K562 (cell line): Measurements from ENCODE around the gene ZFP62. TPM values are rescaled to one million over a fixed set of nuclear protein-coding genes. Genes with fewer than 3 reads are reported as not detected.
A peak's percentile ranks its signal among the peaks of the same experiment; 100 is the strongest.

Source experiments
- ATAC-seq: fragments of 200-7000 bp; cut with Tn5 transposase; 3 replicates; pipeline ENCODE4 v1.9.1; 2020; ENCODE audit warnings: moderate library complexity
- BruUV-seq: library from RNA; stranded (reverse); fragments of 400-500 nt; replicated peaks from 2 replicates; lab custom pipeline; 2021; lab: Mats Ljungman, UMichigan
- CTCF ChIA-PET: fragments of 300-600 bp; formaldehyde crosslinking; extraction: SDS; loops from one replicate; lab custom pipeline; 2021; ENCODE audit warnings: low intra/inter-chr PET ratio; lab: Yijun Ruan, JAX
- POLR2A ChIA-PET: fragments of 300-600, 350-650 bp; sonication (Branson Sonifier 250); formaldehyde crosslinking; extraction: SDS; loops from one replicate; lab custom pipeline; 2021; ENCODE audit warnings: antibody characterized with exemption, inconsistent platforms; lab: Yijun Ruan, JAX
- DNase-seq, 4 experiments: peaks; one replicate each; pipeline versions ENCODE4 v3.0.0 to v3.0.0-alpha.2; 2011 to 2018; ENCODE audit warnings: low spot score in 3 of 4, mixed read lengths in 3 of 4; ENCODE audit errors: extremely low read depth in 1 of 4
- FAIRE-seq: peaks from 2 replicates; lab custom pipeline; 2011; peaks lifted over from hg19 to GRCh38; lab: Jason Lieb, UNC
- H2AFZ ChIP-seq: 2 replicates; pipeline ENCODE4 v1.6.0; 2011; ENCODE audit warnings: low read depth, low read length, control low read depth, inconsistent platforms
- H3K27ac ChIP-seq: fragments of 200-600 bp; 3 replicates; pipeline ENCODE4 v1.8.0; 2011; ENCODE audit warnings: low read depth, mild to moderate bottlenecking, control low read depth, inconsistent platforms, low read length, moderate library complexity, mixed read lengths; ENCODE audit errors: extremely low read depth
- H3K27me3 ChIP-seq, 2 experiments: fragments of 300-600 bp in 1 of 2; 2 replicates in 1 of 2; 3 replicates in 1 of 2; pipeline versions ENCODE4 v1.6.0 to v1.8.0; 2011; ENCODE audit warnings: inconsistent platforms in 2 of 2, low read length in 2 of 2, mild to moderate bottlenecking in 1 of 2, mixed read lengths in 1 of 2, moderate library complexity in 1 of 2; ENCODE audit not compliant: control insufficient read depth in 2 of 2, insufficient read depth in 2 of 2
- H3K36me3 ChIP-seq: fragments of 300-600 bp; 3 replicates; pipeline ENCODE4 v1.8.0; 2011; ENCODE audit warnings: mild to moderate bottlenecking, low read length, inconsistent platforms; ENCODE audit not compliant: control insufficient read depth, insufficient read depth
- H3K4me1 ChIP-seq, 2 experiments: fragments of 200-600 bp in 1 of 2; replicated peaks in 1 of 2; 2 replicates in 1 of 2; 3 replicates in 1 of 2; pipeline versions ENCODE4 v1.5.1 to v1.8.0; 2011; ENCODE audit warnings: inconsistent platforms in 2 of 2, low read length in 2 of 2, mild to moderate bottlenecking in 1 of 2, mixed read lengths in 1 of 2, moderate library complexity in 1 of 2; ENCODE audit not compliant: control insufficient read depth in 2 of 2, insufficient read depth in 2 of 2
- H3K4me2 ChIP-seq: 2 replicates; pipeline ENCODE4 v1.6.1; 2011; ENCODE audit warnings: low read length, control low read depth, inconsistent platforms, mixed read lengths; ENCODE audit not compliant: insufficient read depth
- H3K4me3 ChIP-seq: fragments of 200-600 bp; sonication (generic), shearing (Covaris generic); 2 replicates; pipeline ENCODE4 v1.5.1; 2016; ENCODE audit warnings: control low read depth, inconsistent platforms
- H3K79me2 ChIP-seq: fragments of 200-600 bp; 3 replicates; pipeline ENCODE4 v1.8.0; 2011; ENCODE audit warnings: low read length, inconsistent platforms; ENCODE audit not compliant: control insufficient read depth, insufficient read depth
- H3K9ac ChIP-seq, 2 experiments: 2 replicates each; pipeline versions ENCODE4 v1.6.0 to v1.6.1; 2011; ENCODE audit warnings: low read depth in 2 of 2, low read length in 2 of 2, control low read depth in 1 of 2, inconsistent platforms in 1 of 2, mild to moderate bottlenecking in 1 of 2, mixed read lengths in 1 of 2; ENCODE audit not compliant: insufficient read depth in 1 of 2
- H3K9me1 ChIP-seq: one replicate; pipeline ENCODE4 v1.6.0; 2011; ENCODE audit warnings: inconsistent platforms, mild to moderate bottlenecking, low read length, moderate library complexity; ENCODE audit not compliant: control insufficient read depth, insufficient read depth
- H3K9me3 ChIP-seq: replicated peaks from 2 replicates; pipeline ENCODE4 v1.5.1; 2011; ENCODE audit warnings: low read depth, low read length, inconsistent platforms; ENCODE audit not compliant: control insufficient read depth, insufficient read depth
- H4K20me1 ChIP-seq: replicated peaks from 2 replicates; pipeline ENCODE4 v1.6.1; 2011; ENCODE audit warnings: low read length, inconsistent platforms, mixed read lengths; ENCODE audit not compliant: control insufficient read depth, insufficient read depth
- ARID2 ChIP-seq: fragments of 450-650 bp; IDR thresholded peaks from 2 replicates; pipeline ENCODE4 v1.6.1; 2017; ENCODE audit warnings: antibody characterized with exemption, mild to moderate bottlenecking
- CBX5 ChIP-seq: IDR thresholded peaks from 2 replicates; pipeline ENCODE4 v1.6.1; 2014; ENCODE audit warnings: low read depth, borderline replicate concordance
- DDX20 ChIP-seq: fragments of 450-650 bp; IDR thresholded peaks from 2 replicates; pipeline ENCODE4 v1.6.1; 2016; ENCODE audit warnings: missing genetic modification characterization, low read depth, mild to moderate bottlenecking, missing compliant biosample characterization, moderate library complexity
- GATAD2A ChIP-seq: fragments of 450-650 bp; IDR thresholded peaks from 2 replicates; pipeline ENCODE4 v1.6.1; 2017
- HNRNPH1 ChIP-seq: fragments of 200-400 bp; formaldehyde crosslinking; optimal IDR thresholded peaks from 2 replicates; pipeline ENCODE3; 2017; ENCODE audit warnings: low read depth, mild to moderate bottlenecking, low read length, moderate library complexity
- NFXL1 ChIP-seq: fragments of 450-650 bp; formaldehyde crosslinking; IDR thresholded peaks from 2 replicates; pipeline ENCODE4 v1.4.0; 2021; ENCODE audit warnings: mild to moderate bottlenecking
- PHF8 ChIP-seq: fragments of 200-600 bp; sonication (generic); IDR thresholded peaks from 2 replicates; pipeline ENCODE4 v1.6.1; 2012; ENCODE audit warnings: mixed run types, mild to moderate bottlenecking, inconsistent platforms, low read length, moderate library complexity, borderline replicate concordance
- TEAD2 ChIP-seq: fragments of 450-650 bp; IDR thresholded peaks from 2 replicates; pipeline ENCODE4 v1.6.1; 2016; ENCODE audit warnings: missing genetic modification characterization, control low read depth, missing compliant biosample characterization
- U2AF2 ChIP-seq: fragments of 200-400 bp; formaldehyde crosslinking; optimal IDR thresholded peaks from 2 replicates; pipeline ENCODE3; 2017; ENCODE audit warnings: low read depth, mild to moderate bottlenecking, low read length
- ZNF76 ChIP-seq: fragments of 250-450 bp; sonication (Bioruptor Pico); IDR thresholded peaks from 2 replicates; pipeline ENCODE4 v1.4.0; 2020; ENCODE audit warnings: mild to moderate bottlenecking, moderate library complexity, borderline replicate concordance
- WGBS: fragments of 100-300 bp; shearing (Covaris generic); methylation state at CpG from one replicate; pipeline ENCODE4 v1.1.6; 2016; ENCODE audit warnings: low coverage, mixed read lengths; ENCODE audit not compliant: insufficient coverage; ENCODE audit errors: missing lambda C conversion rate; 5-methylcytosine and 5-hydroxymethylcytosine counted together
- in situ Hi-C: fragments of 300-500 bp; cut with MboI; formaldehyde crosslinking; loops from 4 replicates; pipeline ENCODE4 v1.15.0; 2018; ENCODE audit warnings: inconsistent platforms, mixed read lengths
- intact Hi-C: fragments of 100-400 bp; cut with micrococcal nuclease; formaldehyde crosslinking; loops from 2 replicates; pipeline ENCODE4 v1.14.2; 2022
- polyA plus RNA-seq, 8 experiments: library from polyadenylated mRNA; depleted of rRNA in 4 of 8; stranded (reverse) in 5 of 8; unstranded in 3 of 8; fragments of >200 nt; fragmentation: Nextera tagmentation in 2 of 8; fragmentation: Illumina TruSeq in 1 of 8; extraction: Ambion mirVana in 2 of 8; extraction: Trizol in 1 of 8; gene quantifications; 2 replicates each; pipeline versions ENCODE4 v1.2.1 to v1.2.3, GENCODE V29; 2011 to 2014; ENCODE audit warnings: inconsistent platforms in 1 of 8, missing spikeins in 1 of 8
- total RNA-seq, 7 experiments: library from RNA; depleted of rRNA in 6 of 7; stranded (reverse); fragments of >200 nt in 6 of 7; fragmentation: Illumina TruSeq in 2 of 7; extraction: Trizol in 2 of 7; gene quantifications; 2 replicates each; pipeline versions ENCODE4 v1.2.1 to v1.2.3, GENCODE V29; 2011 to 2021; ENCODE audit warnings: low replicate concordance in 1 of 7
- TF ChIP-seq, protein P1 (sequence below): fragments of 250-450 bp; sonication (Bioruptor Pico); IDR thresholded peaks from 2 replicates; pipeline ENCODE4 v1.8.0; 2021; ENCODE audit warnings: moderate library complexity, mild to moderate bottlenecking, inconsistent platforms
- TF ChIP-seq, protein P2 (sequence below): sonication (generic); formaldehyde crosslinking; IDR thresholded peaks from 2 replicates; pipeline ENCODE4 v1.8.1; 2023; ENCODE audit warnings: mild to moderate bottlenecking, missing genetic modification reagents, moderate library complexity
- TF ChIP-seq, protein P3 (sequence below): fragments of 250-450 bp; sonication (Bioruptor Pico); IDR thresholded peaks from 2 replicates; pipeline ENCODE4 v1.5.0; 2021

ZFP62 gene
- total and polyA plus RNA-seq, 9 of the 15 experiments (the other 6 are each of a cell fraction or from before 2014, with no cell fraction given): 12.2 to 37.5 (median 25.0) TPM

DNA sequence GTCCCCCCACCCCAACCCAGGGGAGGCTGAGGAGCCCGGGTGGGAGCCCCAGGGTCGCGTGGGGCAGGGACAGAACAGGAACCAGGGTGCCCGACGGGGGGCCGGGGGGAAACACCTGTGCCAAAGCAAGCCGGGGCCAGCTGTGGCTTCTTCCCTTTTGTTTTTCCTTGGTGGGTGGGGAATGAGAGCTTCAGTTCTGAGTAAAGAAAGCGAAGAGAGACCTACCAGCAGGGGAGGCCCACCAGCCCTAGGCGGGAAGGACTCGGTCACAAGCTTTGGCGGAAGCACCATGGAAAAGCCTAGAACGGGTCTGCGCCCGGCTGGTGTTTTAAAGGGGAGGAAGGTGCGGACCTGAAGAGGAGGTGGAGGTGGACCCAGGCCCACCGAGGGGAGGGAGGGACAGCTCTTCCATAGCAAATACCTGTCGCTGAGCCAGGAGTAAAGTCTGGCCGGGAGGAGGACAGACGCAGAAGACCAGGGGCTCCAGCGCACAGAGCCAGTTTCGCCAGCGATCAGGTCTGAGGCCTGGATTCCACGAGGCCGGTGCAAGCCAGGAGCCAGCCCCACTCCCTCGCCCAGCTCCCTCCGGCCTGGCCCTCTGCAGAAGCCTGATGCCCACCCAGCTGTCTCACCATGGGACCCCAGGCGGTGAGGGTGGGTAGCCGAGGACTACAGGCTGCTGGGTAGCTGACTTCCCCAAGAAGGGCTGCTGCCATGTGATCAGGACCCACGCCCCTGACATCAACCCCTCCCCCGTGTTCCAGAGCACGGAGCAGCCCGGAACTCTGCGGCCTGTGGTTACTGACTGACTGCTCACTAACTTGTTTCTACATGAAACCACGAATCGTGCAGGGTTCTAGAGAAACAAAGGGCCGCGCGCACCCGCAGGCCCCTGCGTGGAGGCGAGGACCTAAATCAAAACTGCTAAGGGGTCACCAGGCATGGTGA lies 57.6 kb downstream of the ZFP62 start (continued):
- no peak for TF ChIP-seq NFXL1 (CRISPR knock-in tag)
- TF ChIP-seq ARID2: no peak
- TF ChIP-seq GATAD2A: no peak
- TF ChIP-seq TEAD2: no peak
- TF ChIP-seq ZNF76 (CRISPR knock-in tag): no peak

DNA sequence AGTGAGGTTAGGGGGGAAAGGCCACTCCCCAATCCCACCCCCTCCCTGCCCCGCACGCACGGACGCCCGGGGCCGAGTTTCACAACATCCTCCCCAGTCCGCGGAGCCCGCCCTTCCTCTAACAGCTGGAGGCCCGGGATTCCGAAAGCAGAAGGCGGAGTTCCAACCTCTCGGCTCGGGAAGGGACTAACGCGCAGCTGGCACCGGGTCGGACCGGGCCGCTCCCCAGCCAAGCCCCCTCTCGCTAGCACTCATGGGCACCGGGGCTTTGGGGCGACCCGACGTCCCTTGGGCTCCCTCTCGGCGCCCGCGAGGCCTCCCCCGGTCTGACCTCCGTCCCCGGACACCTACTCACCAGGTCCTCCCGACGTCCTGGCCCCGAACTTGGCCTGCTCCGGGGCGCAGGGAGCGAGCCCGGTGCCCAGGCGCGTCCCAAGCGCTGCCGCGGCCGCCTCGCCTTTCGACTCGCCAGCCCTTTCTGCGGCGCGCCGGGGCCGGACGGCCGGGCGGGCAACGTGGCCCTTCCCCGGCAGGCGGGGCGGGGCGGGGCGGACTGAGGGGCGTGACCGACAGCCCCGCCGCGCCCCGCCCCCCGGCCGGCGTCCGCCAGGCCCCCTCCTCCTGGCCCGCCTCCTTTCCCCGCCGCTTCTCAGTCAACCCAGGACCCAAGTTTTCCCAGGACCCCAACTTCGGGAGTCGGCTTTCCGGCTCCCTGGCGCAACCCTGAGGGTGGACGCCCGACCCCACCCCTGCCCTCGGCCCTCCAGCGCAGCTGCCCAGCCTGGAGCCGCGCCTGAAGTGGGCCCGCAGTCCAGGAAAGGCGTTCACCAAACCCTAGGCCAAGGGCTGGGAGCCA lies 58.5 kb downstream of the ZFP62 start, which contains the start of gene MGAT1:
Gene MGAT1, minus strand, starts transcription at position 482 of the 856 bp plus-strand sequence. CDS start 9,835 bp downstream, outside the sequence.
- Histone ChIP-seq H3K27me3 (no peaks in the 10 kb centered on the region), H3K9me3 (no peaks in the 10 kb centered on the region), H2AFZ (peak within 1 kb of the TSS; percentile 82), H3K27ac (peak within 1 kb of the TSS; percentile 89), H3K4me3 (peak within 1 kb of the TSS; percentile 84), H3K9me1 (peaks cover 17% of the 10 kb centered on the region), H3K4me1 (peaks cover 61 to 64% of the 10 kb centered on the region in 2 experiments), H3K4me2 (peak within 1 kb of the TSS; percentile 97), H3K36me3 (peaks cover 62% of the 10 kb centered on the region), H3K79me2 (peaks cover 95% of the 10 kb centered on the region), H3K9ac (peak within 1 kb of the TSS; percentile 85 to 98), H4K20me1 (peaks cover 38% of the 10 kb centered on the region)
- FAIRE-seq: no peak
- WGBS: under 1% methylated on average over 36 of the region's 87 CpGs
- DNase-seq: peak; percentile 85 to 96 (median 94)
- in situ Hi-C loops: no loop called here
- CTCF ChIA-PET: interaction anchor here (0.6 kb wide), 1 partner anchor 28 kb away, joined by 4 read pairs; no protein-coding TSS in a partner anchor
- POLR2A ChIA-PET: interaction anchor here (0.5 to 2.0 kb wide), 15 partner anchors 8 to 1461 kb away, joined by 3 to 7 read pairs (median 4); no protein-coding TSS in a partner anchor
- intact Hi-C loops: loop anchor here (2.0 to 10.0 kb wide), 3 partner anchors 28 to 222 kb away; partner anchors contain the start of gene ZFP62
- ATAC-seq: peak; percentile 88
- no TSS peak for BruUV-seq
- TF ChIP-seq CBX5: no peak
- TF ChIP-seq PHF8: peak; percentile 84; the same call in 1 of the 2 replicates
- TF ChIP-seq, protein P1, sequence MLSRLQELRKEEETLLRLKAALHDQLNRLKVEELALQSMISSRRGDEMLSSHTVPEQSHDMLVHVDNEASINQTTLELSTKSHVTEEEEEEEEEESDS (CRISPR knock-in tag): no peak
- TF ChIP-seq U2AF2: no peak
- TF ChIP-seq, protein P2, sequence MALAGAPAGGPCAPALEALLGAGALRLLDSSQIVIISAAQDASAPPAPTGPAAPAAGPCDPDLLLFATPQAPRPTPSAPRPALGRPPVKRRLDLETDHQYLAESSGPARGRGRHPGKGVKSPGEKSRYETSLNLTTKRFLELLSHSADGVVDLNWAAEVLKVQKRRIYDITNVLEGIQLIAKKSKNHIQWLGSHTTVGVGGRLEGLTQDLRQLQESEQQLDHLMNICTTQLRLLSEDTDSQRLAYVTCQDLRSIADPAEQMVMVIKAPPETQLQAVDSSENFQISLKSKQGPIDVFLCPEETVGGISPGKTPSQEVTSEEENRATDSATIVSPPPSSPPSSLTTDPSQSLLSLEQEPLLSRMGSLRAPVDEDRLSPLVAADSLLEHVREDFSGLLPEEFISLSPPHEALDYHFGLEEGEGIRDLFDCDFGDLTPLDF (CRISPR knock-in tag): no peak
- TF ChIP-seq DDX20 (tag): no peak
- TF ChIP-seq HNRNPH1: no peak
- TF ChIP-seq, protein P3, sequence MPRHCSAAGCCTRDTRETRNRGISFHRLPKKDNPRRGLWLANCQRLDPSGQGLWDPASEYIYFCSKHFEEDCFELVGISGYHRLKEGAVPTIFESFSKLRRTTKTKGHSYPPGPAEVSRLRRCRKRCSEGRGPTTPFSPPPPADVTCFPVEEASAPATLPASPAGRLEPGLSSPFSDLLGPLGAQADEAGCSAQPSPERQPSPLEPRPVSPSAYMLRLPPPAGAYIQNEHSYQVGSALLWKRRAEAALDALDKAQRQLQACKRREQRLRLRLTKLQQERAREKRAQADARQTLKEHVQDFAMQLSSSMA: no peak
